H1 (cell line): ENCODE data around the gene BUD13. TPM values are rescaled to one million over a fixed set of nuclear protein-coding genes. Genes with fewer than 3 reads are reported as not detected.

Experiments
- CTCF ChIA-PET: fragments of 300-600 bp; sonication (Branson Sonifier 250); formaldehyde crosslinking; loops from one replicate; lab custom pipeline; 2021; ENCODE audit not compliant: partially characterized antibody; lab: Charles Lee
- POLR2A ChIA-PET: fragments of 300-600 bp; sonication (Branson Sonifier 250); formaldehyde crosslinking; loops from one replicate; lab custom pipeline; 2021; ENCODE audit warnings: inconsistent platforms; ENCODE audit not compliant: partially characterized antibody; lab: Charles Lee
- DNase-seq, 2 experiments: peaks; one replicate each; pipeline versions ENCODE4 v3.0.0 to v3.0.0-alpha.2; 2010 to 2022; ENCODE audit warnings: low spot score in 2 of 2, low read depth in 1 of 2, mixed read lengths in 1 of 2
- FAIRE-seq: peaks from 2 replicates; lab custom pipeline; 2011; peaks lifted over from hg19 to GRCh38; lab: Jason Lieb, UNC
- H2AFZ ChIP-seq: 2 replicates; pipeline ENCODE4 v1.8.1; 2012; ENCODE audit warnings: low read length, inconsistent platforms
- H2AK5ac ChIP-seq: 2 replicates; pipeline ENCODE4 v1.6.1; 2013; ENCODE audit warnings: low read depth, low read length
- H2BK120ac ChIP-seq: replicated peaks from 2 replicates; pipeline ENCODE3; 2013; ENCODE audit warnings: low read depth, low read length, inconsistent platforms
- H2BK12ac ChIP-seq: 2 replicates; pipeline ENCODE4 v1.6.1; 2013; ENCODE audit warnings: low read depth, low read length
- H2BK15ac ChIP-seq: 2 replicates; pipeline ENCODE4 v1.6.1; 2013; ENCODE audit warnings: low read length
- H2BK20ac ChIP-seq: 2 replicates; pipeline ENCODE4 v1.6.1; 2013; ENCODE audit warnings: low read length
- H2BK5ac ChIP-seq: 2 replicates; pipeline ENCODE4 v1.6.1; 2013; ENCODE audit warnings: low read depth, low read length
- H3K14ac ChIP-seq: 2 replicates; pipeline ENCODE4 v1.6.1; 2013; ENCODE audit warnings: inconsistent platforms; ENCODE audit not compliant: insufficient read length
- H3K18ac ChIP-seq: 2 replicates; pipeline ENCODE4 v1.6.1; 2013; ENCODE audit warnings: low read length; ENCODE audit errors: extremely low read depth
- H3K23ac ChIP-seq: 2 replicates; pipeline ENCODE4 v1.6.1; 2013; ENCODE audit warnings: inconsistent platforms; ENCODE audit not compliant: insufficient read length
- H3K23me2 ChIP-seq: 2 replicates; pipeline ENCODE4 v1.6.1; 2013; ENCODE audit warnings: low read depth, low read length
- H3K27ac ChIP-seq: 2 replicates; pipeline ENCODE4 v1.6.1; 2011; ENCODE audit warnings: low read depth, low read length, inconsistent platforms
- H3K27me3 ChIP-seq, 4 experiments: replicated peaks in 1 of 4; 1 replicate in 1 of 4; 2 replicates in 3 of 4; pipeline versions ENCODE4 v1.6.1 to v1.8.1; 2011 to 2013; ENCODE audit warnings: low read length in 3 of 4, mild to moderate bottlenecking in 3 of 4, inconsistent platforms in 2 of 4, mixed read lengths in 2 of 4, moderate library complexity in 1 of 4; ENCODE audit not compliant: control insufficient read depth in 3 of 4, insufficient read depth in 3 of 4; ENCODE audit errors: extremely low read depth in 1 of 4
- H3K36me3 ChIP-seq, 4 experiments: 2 replicates each; pipeline versions ENCODE4 v1.6.1 to v1.8.1; 2011 to 2013; ENCODE audit warnings: mild to moderate bottlenecking in 4 of 4, low read length in 3 of 4, moderate library complexity in 2 of 4, control low read depth in 1 of 4, inconsistent platforms in 1 of 4; ENCODE audit not compliant: insufficient read depth in 4 of 4, control insufficient read depth in 2 of 4
- H3K4ac ChIP-seq: replicated peaks from 2 replicates; pipeline ENCODE3; 2013; ENCODE audit warnings: low read length, low read depth, mixed read lengths, inconsistent platforms; ENCODE audit not compliant: insufficient read length
- H3K4me1 ChIP-seq, 4 experiments: replicated peaks in 1 of 4; 1 replicate in 1 of 4; 2 replicates in 3 of 4; pipeline versions ENCODE4 v1.6.1 to v1.8.1; 2011 to 2013; ENCODE audit warnings: low read length in 3 of 4, inconsistent platforms in 2 of 4, mixed read lengths in 1 of 4; ENCODE audit not compliant: insufficient read depth in 4 of 4, control insufficient read depth in 3 of 4
- H3K4me2 ChIP-seq, 2 experiments: 2 replicates each; pipeline versions ENCODE4 v1.6.1 to v1.8.1; 2011 to 2013; ENCODE audit warnings: low read depth in 2 of 2, low read length in 2 of 2, control low read depth in 1 of 2, inconsistent platforms in 1 of 2, mild to moderate bottlenecking in 1 of 2; ENCODE audit not compliant: insufficient read depth in 1 of 2
- H3K4me3 ChIP-seq, 4 experiments: fragments of 200-600, 300-600 bp in 1 of 4; sonication (generic), shearing (Covaris generic), sonication (Bioruptor Twin) in 1 of 4; 2 replicates each; pipeline versions ENCODE4 v1.5.1 to v1.8.1; 2011 to 2016; ENCODE audit warnings: low read length in 4 of 4, low read depth in 3 of 4, control low read depth in 2 of 4, inconsistent platforms in 2 of 4, mild to moderate bottlenecking in 2 of 4, mixed read lengths in 1 of 4, moderate library complexity in 1 of 4; ENCODE audit not compliant: insufficient read depth in 2 of 4; ENCODE audit errors: extremely low read depth in 1 of 4
- H3K56ac ChIP-seq: replicated peaks from 2 replicates; pipeline ENCODE3; 2013; ENCODE audit warnings: low read depth, mild to moderate bottlenecking, mixed read lengths, low read length, inconsistent platforms; ENCODE audit not compliant: insufficient read length
- H3K79me1 ChIP-seq: 2 replicates; pipeline ENCODE4 v1.6.1; 2013; ENCODE audit warnings: low read depth, low read length, control low read depth
- H3K79me2 ChIP-seq, 2 experiments: 2 replicates each; pipeline versions ENCODE4 v1.6.1 to v1.8.1; 2012 to 2013; ENCODE audit warnings: low read length in 2 of 2, mild to moderate bottlenecking in 2 of 2, inconsistent platforms in 1 of 2; ENCODE audit not compliant: insufficient read depth in 2 of 2, control insufficient read depth in 1 of 2
- H3K9ac ChIP-seq, 4 experiments: replicated peaks in 1 of 4; 1 replicate in 1 of 4; 2 replicates in 3 of 4; pipeline versions ENCODE4 v1.6.1 to v1.8.1; 2011 to 2013; ENCODE audit warnings: low read depth in 3 of 4, low read length in 3 of 4, control low read depth in 2 of 4, mild to moderate bottlenecking in 2 of 4, moderate library complexity in 2 of 4, inconsistent platforms in 1 of 4; ENCODE audit errors: extremely low read depth in 1 of 4
- H3K9me3 ChIP-seq, 2 experiments: 2 replicates each; pipeline versions ENCODE4 v1.6.1 to v1.8.1; 2012 to 2013; ENCODE audit warnings: mild to moderate bottlenecking in 2 of 2, moderate library complexity in 2 of 2, control low read depth in 1 of 2, inconsistent platforms in 1 of 2, low read depth in 1 of 2, low read length in 1 of 2, mixed read lengths in 1 of 2; ENCODE audit not compliant: insufficient read depth in 2 of 2
- H4K20me1 ChIP-seq, 2 experiments: replicated peaks in 1 of 2; 2 replicates each; pipeline versions ENCODE3 to v1.8.1; 2011 to 2013; ENCODE audit warnings: inconsistent platforms in 2 of 2, low read length in 2 of 2, mild to moderate bottlenecking in 1 of 2; ENCODE audit not compliant: insufficient read depth in 2 of 2, control insufficient read depth in 1 of 2
- H4K5ac ChIP-seq: 2 replicates; pipeline ENCODE4 v1.6.1; 2013; ENCODE audit warnings: low read length, low read depth, mixed read lengths, inconsistent platforms; ENCODE audit not compliant: insufficient read length
- H4K8ac ChIP-seq: 2 replicates; pipeline ENCODE4 v1.8.0; 2013; ENCODE audit warnings: mild to moderate bottlenecking, moderate library complexity, low read length, inconsistent platforms; ENCODE audit not compliant: insufficient read depth; ENCODE audit errors: extremely low read depth
- H4K91ac ChIP-seq: replicated peaks from 2 replicates; pipeline ENCODE3; 2013; ENCODE audit warnings: low read length, mixed read lengths, inconsistent platforms; ENCODE audit not compliant: insufficient read length
- ATF2 ChIP-seq: IDR thresholded peaks from 2 replicates; pipeline ENCODE4 v1.6.1; 2012; ENCODE audit warnings: low read length, inconsistent platforms
- CBX8 ChIP-seq: fragments of 300-800, 300-1000 bp; sonication (generic); IDR thresholded peaks from 2 replicates; pipeline ENCODE4 v1.7.1; 2016; ENCODE audit warnings: low read depth, low read length, borderline replicate concordance
- EZH2 ChIP-seq: fragments of 200-600 bp; sonication (generic); IDR thresholded peaks from 2 replicates; pipeline ENCODE4 v1.7.1; 2012; ENCODE audit warnings: low read depth, mild to moderate bottlenecking, moderate library complexity, low read length, inconsistent platforms; ENCODE audit not compliant: severe bottlenecking
- MAFK ChIP-seq: IDR thresholded peaks from 2 replicates; pipeline ENCODE4 v1.6.1; 2012; ENCODE audit warnings: low read depth, mild to moderate bottlenecking, improper control_type of control experiment, low read length
- RFX5 ChIP-seq: IDR thresholded peaks from 2 replicates; pipeline ENCODE4 v1.6.1; 2011; ENCODE audit warnings: low read depth, low read length, improper control_type of control experiment, borderline replicate concordance
- SIRT6 ChIP-seq: IDR thresholded peaks from one replicate; pipeline ENCODE4 v1.7.1; 2012; ENCODE audit warnings: low read length, inconsistent platforms
- TAF1 ChIP-seq: IDR thresholded peaks from 2 replicates; pipeline ENCODE4 v1.6.1; 2011; ENCODE audit warnings: mild to moderate bottlenecking, low read depth, low read length
- USF2 ChIP-seq: IDR thresholded peaks from 2 replicates; pipeline ENCODE4 v1.6.1; 2011; ENCODE audit warnings: low read length, improper control_type of control experiment
- ZNF274 ChIP-seq: IDR thresholded peaks from 2 replicates; pipeline ENCODE4 v1.7.0; 2012; ENCODE audit warnings: low read length, borderline replicate concordance; ENCODE audit errors: extremely low read depth
- WGBS, 2 experiments: shearing (Covaris generic) in 1 of 2; methylation state at CpG; one replicate each; pipeline versions ENCODE4 v1.1.6 to v1.1.7; 2013 to 2015; ENCODE audit warnings: low lambda C conversion rate in 2 of 2, mixed read lengths in 2 of 2, inconsistent platforms in 1 of 2, low coverage in 1 of 2, missing lambda C conversion rate in 1 of 2; ENCODE audit not compliant: insufficient replicate concordance in 2 of 2, insufficient coverage in 1 of 2, insufficient read length in 1 of 2; ENCODE audit errors: extremely low coverage in 1 of 2, missing lambda C conversion rate in 1 of 2; 5-methylcytosine and 5-hydroxymethylcytosine counted together
- polyA plus RNA-seq, 7 experiments: library from polyadenylated mRNA; depleted of rRNA in 3 of 7; stranded (reverse) in 5 of 7; unstranded in 2 of 7; fragments of >200 nt in 5 of 7; fragments of 200-250 nt in 2 of 7; gene quantifications; 1 replicate in 5 of 7; 2 replicates in 1 of 7; 4 replicates in 1 of 7; pipeline versions ENCODE4 v1.2.1 to v1.2.3, GENCODE V29; 2011 to 2013; ENCODE audit warnings: missing spikeins in 2 of 7, mixed read lengths in 2 of 7
- total RNA-seq: library from RNA; stranded (reverse); fragmentation: NEBNext Ultra II Directional; extraction: Animal tissue kit (Norgen Biotek cat#: 25700); gene quantifications from 2 replicates; pipeline ENCODE4 v1.2.1, GENCODE V29; 2021

The BUD13 gene
- total and polyA plus RNA-seq, 2 of the 8 experiments (the other 6 are each of a cell fraction or from before 2014, with no cell fraction given) = 24.8 to 27.2 TPM

GRCh38 chr11:116742104-116742503 lies 30.7 kb downstream of the BUD13 start:
- H2BK120ac ChIP-seq = no peak overlapping the region
- no peaks in the 10 kb centered on the region for H3K23me2 ChIP-seq
- peaks cover 0 to 4% (median 0%) of the 10 kb centered on the region in 4 experiments; a peak in 4 of 7 replicates for H3K4me1 ChIP-seq
- H4K8ac ChIP-seq = no peak overlapping the region
- ChIA-PET POLR2A (interaction anchor here (0.9 kb wide), 1 partner anchor 437 kb away, joined by 3 read pairs; no protein-coding TSS in a partner anchor), CTCF (interaction anchor here (0.7 to 4.0 kb wide), 16 partner anchors 9 to 364 kb away, joined by 3 to 69 read pairs (median 4); partner anchors contain the start of gene ZPR1)
- H3K56ac ChIP-seq = no peak overlapping the region
- no peak overlapping the region for H3K27ac ChIP-seq
- no peak overlapping the region for H2AK5ac ChIP-seq
- no peaks in the 10 kb centered on the region for H3K79me1 ChIP-seq
- H4K5ac ChIP-seq = no peak overlapping the region
- H4K91ac ChIP-seq = no peak overlapping the region
- no peak overlapping the region for H2BK15ac ChIP-seq
- no peak overlapping the region for H3K4me2 ChIP-seq
- H2BK12ac ChIP-seq = no peak overlapping the region
- DNase-seq = no peak
- H3K14ac ChIP-seq = no peak overlapping the region
- H3K36me3 ChIP-seq = peaks cover 0 to 8% (median 4%) of the 10 kb centered on the region in 4 experiments; a peak in 3 of 8 replicates
- no peak overlapping the region for H3K23ac ChIP-seq
- H3K9me3 ChIP-seq = no peaks in the 10 kb centered on the region
- H3K4ac ChIP-seq = no peak overlapping the region
- FAIRE-seq = no peak
- H2AFZ ChIP-seq = no peak overlapping the region
- no peak overlapping the region for H2BK20ac ChIP-seq
- no peak overlapping the region for H2BK5ac ChIP-seq
- H3K27me3 ChIP-seq = no peaks in the 10 kb centered on the region
- H3K9ac ChIP-seq = no peak overlapping the region
- H3K18ac ChIP-seq = no peak overlapping the region
- H3K79me2 ChIP-seq = no peaks in the 10 kb centered on the region
- no peaks in the 10 kb centered on the region for H4K20me1 ChIP-seq
- H3K4me3 ChIP-seq = no peak overlapping the region
- 66% methylated on average over 6 of the region's 6 CpGs; no CpG with 5 or more reads in 1 of the 2 experiments for WGBS, 2 experiments
- TF ChIP-seq TAF1 = no peak
- TF ChIP-seq MAFK = no peak
- TF ChIP-seq CBX8 = no peak
- TF ChIP-seq ZNF274 = no peak
- no peak for TF ChIP-seq SIRT6
- no peak for TF ChIP-seq USF2
- no peak for TF ChIP-seq ATF2
- TF ChIP-seq EZH2 = no peak
- TF ChIP-seq RFX5 = no peak
